Trophoblast cell (in vitro differentiated cells and primary cell): Measurements from ENCODE around the gene POLR3G.

ENCODE experiments used
- DNase-seq, 2 donors: peaks; one replicate each; pipeline ENCODE4 v3.0.0-alpha.2; 2016
- H2AFZ ChIP-seq: 2 replicates; pipeline ENCODE4 v1.6.1; 2013; ENCODE audit warnings: low read length, moderate library complexity, mild to moderate bottlenecking; ENCODE audit not compliant: insufficient read depth, poor library complexity
- H2AK5ac ChIP-seq: 2 replicates; pipeline ENCODE4 v1.6.1; 2013; ENCODE audit warnings: mild to moderate bottlenecking, low read length
- H2BK120ac ChIP-seq: 2 replicates; pipeline ENCODE4 v1.6.1; 2013; ENCODE audit warnings: low read length, mild to moderate bottlenecking, moderate library complexity; ENCODE audit not compliant: insufficient read depth, poor library complexity
- H2BK12ac ChIP-seq: 2 replicates; pipeline ENCODE4 v1.6.1; 2013; ENCODE audit warnings: mild to moderate bottlenecking, low read length, moderate library complexity
- H2BK5ac ChIP-seq: 2 replicates; pipeline ENCODE4 v1.6.1; 2013; ENCODE audit warnings: low read length, low read depth, moderate library complexity, mild to moderate bottlenecking; ENCODE audit not compliant: poor library complexity
- H3K14ac ChIP-seq: 2 replicates; pipeline ENCODE4 v1.6.1; 2013; ENCODE audit warnings: mild to moderate bottlenecking, low read length
- H3K18ac ChIP-seq: 2 replicates; pipeline ENCODE4 v1.6.1; 2013; ENCODE audit warnings: mild to moderate bottlenecking, low read length
- H3K23ac ChIP-seq: 2 replicates; pipeline ENCODE4 v1.6.1; 2013; ENCODE audit warnings: low read length
- H3K27ac ChIP-seq: 2 replicates; pipeline ENCODE4 v1.5.1; 2013; ENCODE audit warnings: low read depth, mild to moderate bottlenecking, inconsistent platforms, low read length, moderate library complexity
- H3K27me3 ChIP-seq: 2 replicates; pipeline ENCODE4 v1.6.1; 2013; ENCODE audit warnings: inconsistent platforms, mild to moderate bottlenecking, low read length, moderate library complexity; ENCODE audit not compliant: insufficient read depth
- H3K36me3 ChIP-seq, 2 experiments: 1 replicate in 1 of 2; 2 replicates in 1 of 2; pipeline ENCODE4 v1.6.1; 2013; ENCODE audit warnings: low read length in 2 of 2, mild to moderate bottlenecking in 2 of 2, moderate library complexity in 1 of 2; ENCODE audit not compliant: insufficient read depth in 2 of 2, control insufficient read depth in 1 of 2
- H3K4ac ChIP-seq: 2 replicates; pipeline ENCODE4 v1.6.1; 2013; ENCODE audit warnings: low read depth, mild to moderate bottlenecking, low read length, moderate library complexity
- H3K4me1 ChIP-seq, 2 experiments: 1 replicate in 1 of 2; 2 replicates in 1 of 2; pipeline ENCODE4 v1.6.1; 2013; ENCODE audit warnings: low read length in 2 of 2, mild to moderate bottlenecking in 2 of 2, moderate library complexity in 1 of 2; ENCODE audit not compliant: insufficient read depth in 2 of 2, control insufficient read depth in 1 of 2
- H3K4me2 ChIP-seq: 2 replicates; pipeline ENCODE4 v1.6.1; 2013; ENCODE audit warnings: inconsistent platforms, mild to moderate bottlenecking, low read length, moderate library complexity
- H3K4me3 ChIP-seq: 2 replicates; pipeline ENCODE4 v1.5.1; 2013; ENCODE audit warnings: mild to moderate bottlenecking, low read depth, low read length, inconsistent platforms
- H3K79me1 ChIP-seq: one replicate; pipeline ENCODE4 v1.6.1; 2013; ENCODE audit warnings: low read length
- H3K79me2 ChIP-seq: 2 replicates; pipeline ENCODE4 v1.6.1; 2013; ENCODE audit warnings: low read length, mild to moderate bottlenecking; ENCODE audit not compliant: control insufficient read depth, insufficient read depth, poor library complexity
- H3K9ac ChIP-seq: 2 replicates; pipeline ENCODE4 v1.6.1; 2013; ENCODE audit warnings: mild to moderate bottlenecking, low read length
- H3K9me3 ChIP-seq: 2 replicates; pipeline ENCODE4 v1.6.1; 2013; ENCODE audit warnings: low read depth, mild to moderate bottlenecking, control low read depth, inconsistent platforms, low read length; ENCODE audit not compliant: insufficient read depth
- H4K12ac ChIP-seq: 2 replicates; pipeline ENCODE4 v1.6.1; 2013; ENCODE audit warnings: low read depth, mild to moderate bottlenecking, low read length, moderate library complexity
- H4K8ac ChIP-seq: 2 replicates; pipeline ENCODE4 v1.6.1; 2013; ENCODE audit warnings: low read depth, mild to moderate bottlenecking, low read length, moderate library complexity
- H4K91ac ChIP-seq: one replicate; pipeline ENCODE4 v1.6.1; 2013; ENCODE audit warnings: low read depth, mild to moderate bottlenecking, low read length, moderate library complexity
- WGBS: extraction: QIAGEN DNeasy Blood & Tissue Kit; methylation state at CpG from one replicate; pipeline ENCODE4 v1.1.7; 2013; ENCODE audit warnings: missing lambda C conversion rate; ENCODE audit not compliant: insufficient read length, insufficient coverage; ENCODE audit errors: extremely low coverage; 5-methylcytosine and 5-hydroxymethylcytosine counted together

Gene POLR3G

GRCh38 chr5:90529194-90529938 is 54.7 kb downstream of the POLR3G start, which contains the start of gene LYSMD3:
LYSMD3 (minus strand) TSS chr5:90529584; CDS start chr5:90525289, 4,295 bp downstream.
- H3K79me1 ChIP-seq: peaks cover 6% of the 10 kb centered on the region
- peak; percentile 97 for DNase-seq
- H3K4ac ChIP-seq: peak within 1 kb of the TSS; percentile 55
- H2AK5ac ChIP-seq: no peak within 1 kb of the TSS
- H3K23ac ChIP-seq: peak within 1 kb of the TSS; percentile 64
- peaks cover 0 to 5% of the 10 kb centered on the region in 2 experiments for H3K36me3 ChIP-seq
- peak within 1 kb of the TSS; percentile 55 for H2BK5ac ChIP-seq
- peak within 1 kb of the TSS; percentile 71 for H4K91ac ChIP-seq
- H3K9me3 ChIP-seq: no peaks in the 10 kb centered on the region
- no peaks in the 10 kb centered on the region for H3K27me3 ChIP-seq
- H3K4me1 ChIP-seq: no peaks in the 10 kb centered on the region
- H2AFZ ChIP-seq: peak within 1 kb of the TSS; percentile 90
- H4K8ac ChIP-seq: peak within 1 kb of the TSS; percentile 93
- H3K79me2 ChIP-seq: peaks cover 7% of the 10 kb centered on the region
- H3K14ac ChIP-seq: peak within 1 kb of the TSS; percentile 94
- H2BK120ac ChIP-seq: peak within 1 kb of the TSS; percentile 67
- peak within 1 kb of the TSS; percentile 72 for H4K12ac ChIP-seq
- WGBS: no CpG with 5 or more reads among the region's 64 CpGs
- H3K27ac ChIP-seq: peak within 1 kb of the TSS; percentile 49
- H3K4me2 ChIP-seq: peak within 1 kb of the TSS; percentile 98
- H3K4me3 ChIP-seq: peak within 1 kb of the TSS; percentile 98
- peak within 1 kb of the TSS; percentile 99 for H3K9ac ChIP-seq
- H2BK12ac ChIP-seq: no peak within 1 kb of the TSS
- H3K18ac ChIP-seq: peak within 1 kb of the TSS; percentile 94

GRCh38 chr5:90529939-90530677 is 55.4 kb downstream of the POLR3G start:
- Histone ChIP-seq H3K18ac (peak overlapping the region; percentile 80), H3K4ac (no peak overlapping the region), H3K36me3 (peaks cover 0 to 3% of the 10 kb centered on the region in 2 experiments), H4K12ac (peak overlapping the region; percentile 24), H3K4me2 (peak overlapping the region; percentile 73), H2AK5ac (no peak overlapping the region), H3K4me1 (no peaks in the 10 kb centered on the region), H2BK5ac (peak overlapping the region; percentile 55), H3K4me3 (peak overlapping the region; percentile 94), H3K9me3 (no peaks in the 10 kb centered on the region), H2BK120ac (no peak overlapping the region), H3K9ac (peak overlapping the region; percentile 78), H2AFZ (peak overlapping the region; percentile 90), H3K14ac (peak overlapping the region; percentile 76), H3K79me2 (peaks cover 7% of the 10 kb centered on the region), H3K27me3 (no peaks in the 10 kb centered on the region), H4K8ac (peak overlapping the region; percentile 88), H3K23ac (no peak overlapping the region), H3K27ac (no peak overlapping the region), H4K91ac (peak overlapping the region; percentile 53), H2BK12ac (no peak overlapping the region), H3K79me1 (peaks cover 6% of the 10 kb centered on the region)
- peak; percentile 44 to 83 for DNase-seq
- no CpG with 5 or more reads among the region's 13 CpGs for WGBS

- Histone ChIP-seq H3K27ac (no peak overlapping the region), H3K4me3 (no peak overlapping the region), H3K79me1 (peaks cover 6% of the 10 kb centered on the region), H3K4me2 (no peak overlapping the region), H2BK12ac (no peak overlapping the region), H3K27me3 (no peaks in the 10 kb centered on the region), H4K12ac (no peak overlapping the region), H2AFZ (no peak overlapping the region), H4K8ac (no peak overlapping the region), H3K36me3 (no peaks in the 10 kb centered on the region), H2BK5ac (no peak overlapping the region), H2AK5ac (no peak overlapping the region), H4K91ac (no peak overlapping the region), H2BK120ac (no peak overlapping the region), H3K9ac (no peak overlapping the region), H3K23ac (no peak overlapping the region), H3K4ac (no peak overlapping the region), H3K18ac (no peak overlapping the region), H3K79me2 (peaks cover 7% of the 10 kb centered on the region), H3K14ac (no peak overlapping the region), H3K9me3 (no peaks in the 10 kb centered on the region), H3K4me1 (no peaks in the 10 kb centered on the region)
- no peak for DNase-seq
- no CpG with 5 or more reads among the region's 9 CpGs for WGBS
Measured at GRCh38 chr5:90530736-90531487, 56.2 kb downstream of the POLR3G start.

GRCh38 chr5:90533794-90534193 is 59.1 kb downstream of the POLR3G start:
- DNase-seq: no peak
- no peak overlapping the region for H2BK120ac ChIP-seq
- no peak overlapping the region for H3K14ac ChIP-seq
- no peak overlapping the region for H3K18ac ChIP-seq
- no peak overlapping the region for H3K4ac ChIP-seq
- no peak overlapping the region for H3K4me3 ChIP-seq
- H2BK5ac ChIP-seq: no peak overlapping the region
- no peak overlapping the region for H3K9ac ChIP-seq
- H4K12ac ChIP-seq: no peak overlapping the region
- H3K4me1 ChIP-seq: no peaks in the 10 kb centered on the region
- no peaks in the 10 kb centered on the region for H3K9me3 ChIP-seq
- WGBS: no CpG with 5 or more reads among the region's 3 CpGs
- H3K36me3 ChIP-seq: no peaks in the 10 kb centered on the region
- H3K79me2 ChIP-seq: peaks cover 7% of the 10 kb centered on the region
- H3K27ac ChIP-seq: no peak overlapping the region
- no peak overlapping the region for H3K23ac ChIP-seq
- H2AFZ ChIP-seq: no peak overlapping the region
- H2AK5ac ChIP-seq: no peak overlapping the region
- H3K79me1 ChIP-seq: peaks cover 6% of the 10 kb centered on the region
- H2BK12ac ChIP-seq: no peak overlapping the region
- no peaks in the 10 kb centered on the region for H3K27me3 ChIP-seq
- H4K91ac ChIP-seq: no peak overlapping the region
- no peak overlapping the region for H4K8ac ChIP-seq
- no peak overlapping the region for H3K4me2 ChIP-seq
